Brain microvascular endothelial cell (primary cell): ENCODE results near the gene ERGIC3.

Experiments
- DNase-seq: peaks from one replicate; pipeline ENCODE4 v3.0.0-alpha.2; 2020
- H3K27ac ChIP-seq: fragments of 250-450 bp; sonication (Bioruptor Pico); 2 replicates; pipeline ENCODE4 v1.5.1; 2020; ENCODE audit warnings: mild to moderate bottlenecking, moderate library complexity
- H3K27me3 ChIP-seq: fragments of 250-450 bp; sonication (Bioruptor Pico); replicated peaks from 2 replicates; pipeline ENCODE4 v1.5.1; 2020; ENCODE audit warnings: mild to moderate bottlenecking
- H3K36me3 ChIP-seq: fragments of 250-450 bp; sonication (Bioruptor Pico); replicated peaks from 2 replicates; pipeline ENCODE4 v1.5.1; 2020; ENCODE audit warnings: mild to moderate bottlenecking
- H3K4me3 ChIP-seq: 2 replicates; pipeline ENCODE4 v1.5.1; 2011; ENCODE audit warnings: low read depth, mild to moderate bottlenecking, control low read depth, low read length, moderate library complexity
- CTCF ChIP-seq: IDR thresholded peaks from 2 replicates; pipeline ENCODE4 v1.5.1; 2011; ENCODE audit warnings: low read depth, mild to moderate bottlenecking, moderate library complexity, low read length, control low read depth, inconsistent platforms; ENCODE audit errors: missing control alignments
- in situ Hi-C: cut with HindIII; loops from 2 replicates; pipeline ENCODE4 v1.10.0; 2017; ENCODE audit warnings: low sequenced_read_pairs, low pct_ligation_motif_present

Gene ERGIC3

DNA sequence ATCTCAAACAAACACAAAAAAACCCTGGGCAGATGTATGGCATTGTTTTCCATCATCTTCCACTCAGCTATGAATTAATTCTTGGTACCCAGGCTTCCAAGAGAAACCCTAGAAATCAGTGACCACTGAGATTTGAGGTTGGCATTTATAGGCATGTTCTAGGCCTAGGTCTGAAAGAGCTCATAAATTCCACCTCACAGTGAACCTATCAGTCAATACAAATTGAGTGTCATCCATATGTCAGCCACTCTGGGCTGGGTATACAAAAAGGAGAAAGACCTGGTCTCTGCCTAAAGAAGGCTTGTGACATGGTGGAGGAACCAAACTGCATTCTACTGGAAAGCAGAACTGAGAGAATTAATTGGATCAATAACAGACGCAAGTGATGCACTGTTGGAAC is 42.6 kb upstream of the ERGIC3 start:
- H3K36me3 ChIP-seq, result peaks cover 83% of the 10 kb centered on the region
- H3K27me3 ChIP-seq, result no peaks in the 10 kb centered on the region
- H3K4me3 ChIP-seq, result no peak overlapping the region
- in situ Hi-C loops, result no loop called here
- no peak for TF ChIP-seq CTCF
- no peak overlapping the region for H3K27ac ChIP-seq
- DNase-seq, result no peak

- Histone ChIP-seq H3K27ac (no peak overlapping the region), H3K4me3 (no peak overlapping the region), H3K27me3 (no peaks in the 10 kb centered on the region), H3K36me3 (peaks cover 66% of the 10 kb centered on the region)
- in situ Hi-C loops, result no loop called here
- DNase-seq, result no peak
- TF ChIP-seq CTCF, result no peak
Measured at GRCh38 chr20:35502352-35502751, 39.5 kb upstream of the ERGIC3 start.

DNA sequence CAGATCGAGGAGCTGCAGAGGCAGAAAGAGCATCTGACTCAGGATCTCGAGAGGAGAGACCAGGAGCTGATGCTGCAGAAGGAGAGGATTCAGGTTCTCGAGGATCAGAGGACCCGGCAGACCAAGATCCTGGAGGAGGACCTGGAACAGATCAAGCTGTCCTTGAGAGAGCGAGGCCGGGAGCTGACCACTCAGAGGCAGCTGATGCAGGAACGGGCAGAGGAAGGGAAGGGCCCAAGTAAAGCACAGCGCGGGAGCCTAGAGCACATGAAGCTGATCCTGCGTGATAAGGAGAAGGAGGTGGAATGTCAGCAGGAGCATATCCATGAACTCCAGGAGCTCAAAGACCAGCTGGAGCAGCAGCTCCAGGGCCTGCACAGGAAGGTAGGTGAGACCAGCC is 38.6 kb upstream of the ERGIC3 start:
- in situ Hi-C loops, result no loop called here
- Histone ChIP-seq H3K4me3 (no peak overlapping the region), H3K27ac (no peak overlapping the region), H3K36me3 (peaks cover 64% of the 10 kb centered on the region), H3K27me3 (no peaks in the 10 kb centered on the region)
- DNase-seq, result no peak
- no peak for TF ChIP-seq CTCF

DNA sequence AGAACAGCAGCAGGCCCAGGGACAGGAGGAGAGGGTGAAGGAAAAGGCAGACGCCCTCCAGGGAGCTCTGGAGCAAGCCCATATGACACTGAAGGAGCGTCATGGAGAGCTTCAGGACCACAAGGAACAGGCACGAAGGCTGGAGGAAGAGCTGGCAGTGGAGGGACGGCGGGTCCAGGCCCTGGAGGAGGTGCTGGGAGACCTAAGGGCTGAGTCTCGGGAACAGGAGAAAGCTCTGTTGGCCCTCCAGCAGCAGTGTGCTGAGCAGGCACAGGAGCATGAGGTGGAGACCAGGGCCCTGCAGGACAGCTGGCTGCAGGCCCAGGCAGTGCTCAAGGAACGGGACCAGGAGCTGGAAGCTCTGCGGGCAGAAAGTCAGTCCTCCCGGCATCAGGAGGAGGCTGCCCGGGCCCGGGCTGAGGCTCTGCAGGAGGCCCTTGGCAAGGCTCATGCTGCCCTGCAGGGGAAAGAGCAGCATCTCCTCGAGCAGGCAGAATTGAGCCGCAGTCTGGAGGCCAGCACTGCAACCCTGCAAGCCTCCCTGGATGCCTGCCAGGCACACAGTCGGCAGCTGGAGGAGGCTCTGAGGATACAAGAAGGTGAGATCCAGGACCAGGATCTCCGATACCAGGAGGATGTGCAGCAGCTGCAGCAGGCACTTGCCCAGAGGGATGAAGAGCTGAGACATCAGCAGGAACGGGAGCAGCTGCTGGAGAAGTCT is 37.9 kb upstream of the ERGIC3 start:
- Histone ChIP-seq H3K27ac (no peak overlapping the region), H3K36me3 (peaks cover 63% of the 10 kb centered on the region), H3K4me3 (no peak overlapping the region), H3K27me3 (no peaks in the 10 kb centered on the region)
- no peak for DNase-seq
- in situ Hi-C loops, result no loop called here
- no peak for TF ChIP-seq CTCF

DNA sequence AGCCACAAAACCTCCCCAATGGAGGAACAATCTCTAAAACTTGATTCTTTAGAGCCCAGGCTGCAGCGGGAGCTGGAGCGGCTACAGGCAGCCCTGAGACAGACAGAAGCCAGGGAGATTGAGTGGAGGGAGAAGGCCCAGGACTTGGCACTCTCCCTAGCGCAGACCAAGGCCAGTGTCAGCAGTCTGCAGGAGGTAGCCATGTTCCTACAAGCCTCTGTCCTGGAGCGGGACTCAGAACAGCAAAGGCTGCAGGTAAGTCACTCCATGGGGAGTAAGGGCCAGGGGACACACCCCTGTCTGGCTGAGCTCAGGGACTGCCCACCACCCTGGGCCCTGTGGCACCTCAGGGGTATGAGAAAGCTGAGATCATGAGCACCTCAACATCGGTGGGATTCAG is 37.1 kb upstream of the ERGIC3 start:
- no peak for DNase-seq
- in situ Hi-C loops, result no loop called here

More for the DNA sequence above, 37.1 kb upstream of the ERGIC3 start:
- Histone ChIP-seq H3K36me3 (peaks cover 60% of the 10 kb centered on the region), H3K4me3 (no peak overlapping the region), H3K27me3 (no peaks in the 10 kb centered on the region), H3K27ac (no peak overlapping the region)
- no peak for TF ChIP-seq CTCF
